Measurements from ENCODE around the gene SLC38A8. TPM values are rescaled to one million over a fixed set of nuclear protein-coding genes. Genes with fewer than 3 reads are reported as not detected.

SLC38A8 gene
- total and polyA plus RNA-seq, 2 donors (not counting 1 experiment from before 2014, with no cell fraction given) = not detected

DNA sequence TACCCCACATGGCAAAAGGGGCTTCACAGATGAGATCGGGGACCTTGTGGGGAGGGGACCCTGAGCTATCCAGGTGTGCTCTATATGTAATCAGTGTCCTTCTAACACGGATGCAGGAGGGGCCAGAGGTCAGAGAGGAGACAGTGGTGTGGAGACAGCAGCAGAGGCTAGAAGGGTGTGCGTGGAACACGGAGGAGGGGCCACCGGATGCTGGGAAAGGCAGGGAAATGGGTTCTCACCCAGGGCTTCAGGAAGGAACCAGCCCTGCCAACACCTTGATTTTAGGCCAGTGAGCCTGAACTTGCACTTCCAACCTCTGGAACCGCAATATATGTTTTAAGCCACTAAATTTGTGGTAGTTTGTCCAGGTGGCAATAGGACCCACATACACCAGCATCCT lies 4.6 kb upstream of the SLC38A8 start:
- ChIA-PET POLR2A (no interaction called here), CTCF (no interaction called here)
- ATAC-seq (ENCODE audit: low read depth) (no peak), DNase-seq (no peak)
- Histone ChIP-seq H3K4me1 (ENCODE audit: control insufficient read depth in 2 of 2, insufficient read depth in 2 of 2, low read length in 2 of 2) (no peaks in the 10 kb centered on the region), H3K27me3 (replicated peaks in 1 of 4; ENCODE audit: control extremely low read depth in 1 of 4, control insufficient read depth in 3 of 4, insufficient read depth in 4 of 4, low read length in 3 of 4) (peaks cover 0 to 19% (median 3%) of the 10 kb centered on the region in 4 experiments), H2AFZ (ENCODE audit: insufficient read depth, low read depth, low read length, poor library complexity, severe bottlenecking) (no peak overlapping the region), H3K4me2 (replicated peaks; ENCODE audit: low read depth, low read length, poor library complexity, severe bottlenecking) (no peak overlapping the region), H3K4me3 (ENCODE audit: control extremely low read depth in 1 of 5, extremely low read depth in 1 of 5, insufficient read depth in 1 of 5, low read depth in 2 of 5, low read length in 4 of 5) (no peak overlapping the region), H3K27ac (ENCODE audit: low read length in 2 of 2) (no peak overlapping the region), H3K9me3 (ENCODE audit: control extremely low read depth in 1 of 3, control insufficient read depth in 2 of 3, insufficient read depth in 1 of 3, low read length in 2 of 3) (peaks cover 0 to 2% (median 0%) of the 10 kb centered on the region in 3 donors), H4K20me1 (ENCODE audit: control insufficient read depth, insufficient read depth, low read length, poor library complexity, severe bottlenecking) (no peaks in the 10 kb centered on the region), H3K9ac (ENCODE audit: low read length) (no peak overlapping the region), H3K79me2 (ENCODE audit: control insufficient read depth, insufficient read depth, low read length) (no peaks in the 10 kb centered on the region), H3K36me3 (replicated peaks in 1 of 2; ENCODE audit: control extremely low read depth in 1 of 2, control insufficient read depth in 1 of 2, extremely low read depth in 1 of 2, insufficient read depth in 2 of 2, low read length in 1 of 2) (peaks cover 4 to 22% of the 10 kb centered on the region in 2 experiments)
- no peak for TF ChIP-seq EZH2 (IDR thresholded peaks at IDR 0.05; ENCODE audit: borderline replicate concordance, insufficient read depth, low read depth, low read length, poor library complexity, severe bottlenecking)
- TF ChIP-seq, protein P1, sequence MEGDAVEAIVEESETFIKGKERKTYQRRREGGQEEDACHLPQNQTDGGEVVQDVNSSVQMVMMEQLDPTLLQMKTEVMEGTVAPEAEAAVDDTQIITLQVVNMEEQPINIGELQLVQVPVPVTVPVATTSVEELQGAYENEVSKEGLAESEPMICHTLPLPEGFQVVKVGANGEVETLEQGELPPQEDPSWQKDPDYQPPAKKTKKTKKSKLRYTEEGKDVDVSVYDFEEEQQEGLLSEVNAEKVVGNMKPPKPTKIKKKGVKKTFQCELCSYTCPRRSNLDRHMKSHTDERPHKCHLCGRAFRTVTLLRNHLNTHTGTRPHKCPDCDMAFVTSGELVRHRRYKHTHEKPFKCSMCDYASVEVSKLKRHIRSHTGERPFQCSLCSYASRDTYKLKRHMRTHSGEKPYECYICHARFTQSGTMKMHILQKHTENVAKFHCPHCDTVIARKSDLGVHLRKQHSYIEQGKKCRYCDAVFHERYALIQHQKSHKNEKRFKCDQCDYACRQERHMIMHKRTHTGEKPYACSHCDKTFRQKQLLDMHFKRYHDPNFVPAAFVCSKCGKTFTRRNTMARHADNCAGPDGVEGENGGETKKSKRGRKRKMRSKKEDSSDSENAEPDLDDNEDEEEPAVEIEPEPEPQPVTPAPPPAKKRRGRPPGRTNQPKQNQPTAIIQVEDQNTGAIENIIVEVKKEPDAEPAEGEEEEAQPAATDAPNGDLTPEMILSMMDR (IDR thresholded peaks at IDR 0.05) = no peak
- Mint-ChIP-seq H3K4me1 (no peaks in the 10 kb centered on the region), H3K4me3 (no peak overlapping the region), H3K27me3 (peaks cover 18% of the 10 kb centered on the region), H3K27ac (no peak overlapping the region), H3K9me3 (ENCODE audit: insufficient read depth) (no peaks in the 10 kb centered on the region)
- WGBS (ENCODE audit: insufficient coverage) = 84% methylated on average over 6 of the region's 6 CpGs
- intact Hi-C loops (cut with micrococcal nuclease) = no loop called here

DNA sequence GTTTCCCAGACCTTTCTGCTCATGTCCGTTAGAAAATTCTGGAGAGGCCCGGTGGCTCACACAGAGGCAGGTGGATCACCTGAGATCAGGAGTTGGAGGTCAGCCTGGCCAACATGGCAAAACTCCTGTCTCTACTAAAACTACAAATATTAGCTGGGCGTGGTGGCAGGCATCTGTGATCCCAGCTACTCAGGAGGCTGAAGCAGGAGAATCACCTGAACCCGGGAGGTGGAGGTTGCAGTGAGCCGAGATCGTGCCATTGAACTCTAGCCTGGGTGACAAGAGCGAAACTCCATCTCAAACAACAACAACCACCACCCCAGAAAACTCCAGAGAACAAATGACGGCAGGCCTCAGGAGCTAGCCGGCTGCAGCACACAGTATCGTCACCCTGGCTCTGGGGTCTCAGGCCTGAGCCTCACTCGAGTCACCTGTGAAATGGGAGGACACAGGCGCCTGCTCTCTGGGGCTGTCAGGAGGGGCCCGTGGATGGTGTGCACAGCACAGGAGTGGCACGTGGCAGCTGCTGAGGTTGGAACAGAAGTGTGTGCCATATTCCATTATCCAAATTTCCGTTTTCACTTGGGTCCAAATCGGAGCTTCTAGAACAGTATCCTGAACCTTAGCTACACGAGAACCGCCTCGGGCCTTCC lies 3.3 kb upstream of the SLC38A8 start:
- Histone ChIP-seq H3K4me1 (ENCODE audit: control insufficient read depth in 2 of 2, insufficient read depth in 2 of 2, low read length in 2 of 2) (no peaks in the 10 kb centered on the region), H3K27me3 (replicated peaks in 1 of 4; ENCODE audit: control extremely low read depth in 1 of 4, control insufficient read depth in 3 of 4, insufficient read depth in 4 of 4, low read length in 3 of 4) (peaks cover 0 to 23% (median 3%) of the 10 kb centered on the region in 4 experiments), H3K79me2 (ENCODE audit: control insufficient read depth, insufficient read depth, low read length) (no peaks in the 10 kb centered on the region), H3K9me3 (ENCODE audit: control extremely low read depth in 1 of 3, control insufficient read depth in 2 of 3, insufficient read depth in 1 of 3, low read length in 2 of 3) (peaks cover 0 to 2% (median 0%) of the 10 kb centered on the region in 3 donors), H4K20me1 (ENCODE audit: control insufficient read depth, insufficient read depth, low read length, poor library complexity, severe bottlenecking) (no peaks in the 10 kb centered on the region), H3K4me3 (ENCODE audit: control extremely low read depth in 1 of 5, extremely low read depth in 1 of 5, insufficient read depth in 1 of 5, low read depth in 2 of 5, low read length in 4 of 5) (no peak overlapping the region), H3K4me2 (replicated peaks; ENCODE audit: low read depth, low read length, poor library complexity, severe bottlenecking) (no peak overlapping the region), H3K9ac (ENCODE audit: low read length) (no peak overlapping the region), H2AFZ (ENCODE audit: insufficient read depth, low read depth, low read length, poor library complexity, severe bottlenecking) (no peak overlapping the region), H3K36me3 (replicated peaks in 1 of 2; ENCODE audit: control extremely low read depth in 1 of 2, control insufficient read depth in 1 of 2, extremely low read depth in 1 of 2, insufficient read depth in 2 of 2, low read length in 1 of 2) (peaks cover 4 to 19% of the 10 kb centered on the region in 2 experiments), H3K27ac (ENCODE audit: low read length in 2 of 2) (no peak overlapping the region)
- H3K4me1 Mint-ChIP-seq = no peaks in the 10 kb centered on the region
- TF ChIP-seq EZH2 (IDR thresholded peaks at IDR 0.05; ENCODE audit: borderline replicate concordance, insufficient read depth, low read depth, low read length, poor library complexity, severe bottlenecking) = no peak
- TF ChIP-seq, protein P1 (IDR thresholded peaks at IDR 0.05) = no peak
- H3K4me3 Mint-ChIP-seq = no peak overlapping the region
- CTCF ChIA-PET = interaction anchor here (1.3 kb wide), 1 partner anchor 15 kb away, joined by 12 read pairs; no protein-coding TSS in a partner anchor
- H3K27ac Mint-ChIP-seq = no peak overlapping the region
- POLR2A ChIA-PET = interaction anchor here (0.7 kb wide), 1 partner anchor 129 kb away, joined by 8 read pairs; no protein-coding TSS in a partner anchor
- no peak for ATAC-seq (ENCODE audit: low read depth)
- intact Hi-C loops (cut with micrococcal nuclease) = no loop called here
- DNase-seq = no peak
- no peaks in the 10 kb centered on the region for H3K9me3 Mint-ChIP-seq (ENCODE audit: insufficient read depth)
- WGBS (ENCODE audit: insufficient coverage) = 93% methylated on average over 18 of the region's 19 CpGs
- H3K27me3 Mint-ChIP-seq = peaks cover 19% of the 10 kb centered on the region
